ENCODE data around the gene RDH5.
"Not testable (repeated sequence)": the region's sequence is repeated elsewhere in the genome, so short reads cannot be mapped to it uniquely, and the experiment has no call there.

GRCh38 chr12:55758575-55758974, 38.4 kb downstream of the RDH5 start:
- TF ChIP-seq EZH2, CTCF, EZH2phosphoT487 (IDR thresholded peaks at IDR 0.05): not testable (repeated sequence)

All from neural progenitor cell (in vitro differentiated cells).